Panc1 (cell line): ENCODE data around the gene STX3. TPM values are rescaled to one million over a fixed set of nuclear protein-coding genes. Genes with fewer than 3 reads are reported as not detected.

Experiments
- ATAC-seq: fragments of 200-7000 bp; cut with Tn5 transposase; 2 replicates; pipeline ENCODE4 v1.9.1; 2020; ENCODE audit warnings: mild to moderate bottlenecking, moderate library complexity
- BruUV-seq: library from RNA; stranded (reverse); fragments of 400-500 nt; replicated peaks from 2 replicates; lab custom pipeline; 2021; lab: Mats Ljungman, UMichigan
- CTCF ChIA-PET: fragments of 300-600 bp; sonication (Branson Sonifier 250); formaldehyde crosslinking; loops from one replicate; lab custom pipeline; 2022; ENCODE audit warnings: antibody characterized with exemption; lab: Charles Lee
- POLR2A ChIA-PET: fragments of 300-600 bp; sonication (Branson Sonifier 250); formaldehyde crosslinking; loops from one replicate; lab custom pipeline; 2022; ENCODE audit warnings: antibody characterized with exemption; lab: Charles Lee
- DNase-seq: peaks from one replicate; pipeline ENCODE4 v3.0.0-alpha.2; 2010; ENCODE audit warnings: low read depth, low spot score
- H3K27ac ChIP-seq: 2 replicates; pipeline ENCODE4 v1.5.1; 2011; ENCODE audit warnings: mild to moderate bottlenecking, low read length, inconsistent platforms
- H3K27me3 ChIP-seq: fragments of 200-500 bp; sonication (Bioruptor generic); 2 replicates; pipeline ENCODE4 v1.6.0; 2014; ENCODE audit warnings: low read length, inconsistent platforms; ENCODE audit not compliant: control insufficient read depth, insufficient read depth
- H3K36me3 ChIP-seq: fragments of 200-500 bp; sonication (Bioruptor generic); 2 replicates; pipeline ENCODE4 v1.5.1; 2014; ENCODE audit warnings: inconsistent platforms, mild to moderate bottlenecking, low read length, moderate library complexity; ENCODE audit not compliant: control insufficient read depth, insufficient read depth
- H3K4me1 ChIP-seq: 2 replicates; pipeline ENCODE4 v1.5.1; 2011; ENCODE audit warnings: inconsistent platforms, mild to moderate bottlenecking, low read length, moderate library complexity; ENCODE audit not compliant: control insufficient read depth, insufficient read depth
- H3K4me3 ChIP-seq, 2 experiments: 2 replicates each; pipeline ENCODE4 v1.5.1; 2011 to 2012; ENCODE audit warnings: low read depth in 2 of 2, low read length in 2 of 2, mild to moderate bottlenecking in 2 of 2, inconsistent platforms in 1 of 2, moderate library complexity in 1 of 2
- H3K9me3 ChIP-seq: fragments of 200-500 bp; sonication (Bioruptor generic); 2 replicates; pipeline ENCODE4 v1.5.1; 2014; ENCODE audit warnings: low read depth, mild to moderate bottlenecking, inconsistent platforms, low read length, moderate library complexity; ENCODE audit not compliant: control insufficient read depth, insufficient read depth
- CTCF ChIP-seq: fragments of 450-650 bp; IDR thresholded peaks from 2 replicates; pipeline ENCODE4 v1.5.1; 2017; ENCODE audit warnings: mild to moderate bottlenecking
- POLR2AphosphoS5 ChIP-seq: IDR thresholded peaks from 2 replicates; pipeline ENCODE4 v1.6.1; 2012; ENCODE audit warnings: mild to moderate bottlenecking, low read depth, low read length, moderate library complexity
- REST ChIP-seq, 2 experiments: IDR thresholded peaks; 2 replicates each; pipeline ENCODE4 v1.6.1; 2011 to 2012; ENCODE audit warnings: low read depth in 2 of 2, control low read depth in 1 of 2, low read length in 1 of 2, mild to moderate bottlenecking in 1 of 2, moderate library complexity in 1 of 2; ENCODE audit not compliant: insufficient read depth in 1 of 2
- SIN3A ChIP-seq: IDR thresholded peaks from 2 replicates; pipeline ENCODE4 v1.6.1; 2012; ENCODE audit warnings: low read depth, mild to moderate bottlenecking, low read length, moderate library complexity, borderline replicate concordance; ENCODE audit not compliant: insufficient read depth
- TCF7L2 ChIP-seq: IDR thresholded peaks from 2 replicates; pipeline ENCODE4 v1.6.1; 2011; ENCODE audit warnings: mild to moderate bottlenecking, low read depth, low read length, inconsistent platforms
- in situ Hi-C: cut with HindIII; loops from 2 replicates; pipeline ENCODE4 v1.10.0; 2016; ENCODE audit warnings: low sequenced_read_pairs, low pct_unique_long_range_greater_than_20kb
- intact Hi-C: fragments of 100-400 bp; cut with micrococcal nuclease; formaldehyde crosslinking; loops from one replicate; pipeline ENCODE4 v1.10.0; 2022; ENCODE audit not compliant: unreplicated experiment
- total RNA-seq: library from RNA; stranded (reverse); gene quantifications from one replicate; pipeline ENCODE4 v1.2.1, GENCODE V29; 2021; ENCODE audit not compliant: unreplicated experiment

Gene STX3
- total RNA-seq, 1 experiment from 2014 or later = 34.8 TPM

DNA sequence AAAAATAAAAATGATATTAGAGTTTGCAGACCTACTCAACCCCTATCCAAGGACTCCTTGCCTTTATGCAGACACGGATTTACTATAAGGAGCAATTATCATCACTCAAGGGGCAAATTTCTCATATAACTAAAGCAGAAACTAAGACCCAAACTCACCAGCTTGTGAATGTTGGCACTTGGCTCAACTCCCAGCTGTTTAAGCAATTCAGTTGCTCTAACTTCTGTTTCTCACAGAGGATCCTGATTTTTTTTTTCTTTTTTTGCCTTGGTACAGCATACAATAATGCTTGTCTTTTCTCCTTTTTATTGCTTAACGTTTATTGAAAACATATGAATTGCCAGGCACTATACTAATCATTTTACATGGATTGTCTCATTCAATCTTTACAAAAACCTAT lies 99.7 kb downstream of the STX3 start:
- ATAC-seq = no peak
- TF ChIP-seq TCF7L2 = no peak
- no peak for TF ChIP-seq POLR2AphosphoS5
- TF ChIP-seq REST (IDR thresholded peaks at IDR 0.05; ENCODE audit: insufficient read depth in 1 of 2, low read depth in 2 of 2, low read length in 1 of 2) = no peak
- TF ChIP-seq CTCF = no peak
- TF ChIP-seq SIN3A = no peak
- Histone ChIP-seq H3K36me3 (no peaks in the 10 kb centered on the region), H3K9me3 (no peaks in the 10 kb centered on the region), H3K4me3 (no peak overlapping the region), H3K27ac (no peak overlapping the region), H3K4me1 (peaks cover 6% of the 10 kb centered on the region; the same call in 1 of the 2 replicates), H3K27me3 (no peaks in the 10 kb centered on the region)
- POLR2A ChIA-PET = no interaction called here
- in situ Hi-C loops (no loop called here), intact Hi-C loops (no loop called here)
- no TSS peak for BruUV-seq
- DNase-seq = no peak
- CTCF ChIA-PET = no interaction called here

Other genes with a start within 250 kb of the STX3 start
- not detected for gene OR4D9, start 243.8 kb upstream of the STX3 start, total RNA-seq
- gene OSBP, start 139.6 kb upstream of the STX3 start, total RNA-seq = 35.3 TPM
- gene PATL1, start 86.3 kb upstream of the STX3 start, total RNA-seq = 57.0 TPM
- gene OR10V1, start 41.5 kb upstream of the STX3 start, total RNA-seq = not detected
- gene MRPL16, start 55.4 kb downstream of the STX3 start, total RNA-seq = 41.8 TPM
- not detected for gene CBLIF, start 90.1 kb downstream of the STX3 start, total RNA-seq
- gene TCN1, start 111.1 kb downstream of the STX3 start, total RNA-seq = not detected
- gene OOSP3, start 123.4 kb downstream of the STX3 start, total RNA-seq = not detected
- not detected for gene OOSP1, start 183.1 kb downstream of the STX3 start, total RNA-seq
- not detected for gene OOSP4A, start 208.7 kb downstream of the STX3 start, total RNA-seq